Right forelimb (tissue), 1 donor: ENCODE data around the gene DLGAP1.

Source experiments
- DNase-seq: peaks from one replicate; pipeline ENCODE4 v3.0.0-alpha.2; 2018

Gene DLGAP1

DNA sequence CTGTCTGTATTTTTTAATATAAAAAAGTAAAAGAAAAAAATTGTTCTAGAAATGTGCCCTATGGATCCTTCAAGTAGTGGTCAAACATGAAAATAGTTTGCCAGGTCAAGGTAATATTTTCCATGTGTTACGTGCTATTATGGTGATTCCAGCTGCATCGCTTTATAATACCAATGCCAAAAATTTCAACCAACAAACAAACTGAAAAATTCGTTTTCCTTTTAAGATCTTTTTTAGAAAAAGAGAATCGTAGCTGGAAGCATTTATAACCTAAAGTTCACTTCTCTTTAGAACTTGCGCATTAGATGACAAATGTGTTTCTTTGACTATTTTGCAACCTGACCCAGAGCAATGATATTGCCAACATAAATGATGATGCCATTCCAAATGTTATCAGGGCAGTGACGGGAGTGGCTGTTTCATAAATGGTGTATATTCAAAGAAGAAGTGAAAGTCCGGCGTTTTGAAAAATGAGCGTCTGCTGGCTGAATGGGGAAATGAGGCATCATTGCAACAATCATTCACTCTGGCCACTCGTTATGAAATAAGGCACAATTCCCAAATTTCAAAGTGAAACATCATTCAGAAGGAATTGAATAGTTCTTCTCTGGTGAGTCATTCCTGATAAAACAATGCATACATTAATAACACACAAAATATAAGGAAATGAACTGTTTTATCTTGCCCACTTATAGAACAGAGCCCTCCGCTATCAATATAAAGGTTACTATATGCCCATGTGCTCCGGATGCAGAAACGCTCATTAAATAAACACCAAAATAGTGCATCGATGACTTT lies 707.7 kb downstream of the DLGAP1 start:
- DNase-seq = no peak

DNA sequence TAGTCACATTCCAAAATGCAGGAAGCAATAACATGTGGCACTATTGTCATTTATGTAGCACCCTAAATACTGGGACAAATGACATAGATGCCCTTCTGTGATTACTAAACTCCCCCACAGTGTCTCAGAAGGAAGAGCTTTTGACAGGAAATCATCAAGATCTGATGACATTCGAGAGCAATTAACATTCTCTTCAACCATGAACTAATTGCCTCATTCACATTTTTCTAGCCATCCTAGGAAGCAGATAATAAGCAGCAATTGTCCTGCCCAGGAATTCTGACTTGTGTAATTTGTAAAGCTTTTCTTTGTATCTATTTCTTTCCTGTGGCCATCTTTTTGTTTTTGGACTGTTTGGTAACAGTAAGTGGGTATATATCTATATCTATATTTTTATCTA lies 712.6 kb downstream of the DLGAP1 start:
- DNase-seq = no peak

DNA sequence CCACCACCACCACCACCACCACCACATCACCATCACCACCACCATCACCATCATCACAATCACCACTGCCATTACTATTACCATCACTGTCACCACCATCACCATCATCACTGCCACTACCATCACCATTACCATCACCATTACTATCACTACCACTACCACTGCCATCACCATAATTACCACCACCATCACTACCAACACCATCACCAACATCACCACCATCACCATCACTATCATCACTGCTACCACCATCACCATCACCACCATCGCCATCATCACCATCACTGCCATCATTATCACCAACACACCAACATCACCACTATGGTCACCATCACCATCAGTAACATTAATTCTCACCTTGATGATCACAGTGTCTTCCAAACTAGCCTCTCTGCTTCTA lies 713.8 kb downstream of the DLGAP1 start:
- no peak for DNase-seq

DNA sequence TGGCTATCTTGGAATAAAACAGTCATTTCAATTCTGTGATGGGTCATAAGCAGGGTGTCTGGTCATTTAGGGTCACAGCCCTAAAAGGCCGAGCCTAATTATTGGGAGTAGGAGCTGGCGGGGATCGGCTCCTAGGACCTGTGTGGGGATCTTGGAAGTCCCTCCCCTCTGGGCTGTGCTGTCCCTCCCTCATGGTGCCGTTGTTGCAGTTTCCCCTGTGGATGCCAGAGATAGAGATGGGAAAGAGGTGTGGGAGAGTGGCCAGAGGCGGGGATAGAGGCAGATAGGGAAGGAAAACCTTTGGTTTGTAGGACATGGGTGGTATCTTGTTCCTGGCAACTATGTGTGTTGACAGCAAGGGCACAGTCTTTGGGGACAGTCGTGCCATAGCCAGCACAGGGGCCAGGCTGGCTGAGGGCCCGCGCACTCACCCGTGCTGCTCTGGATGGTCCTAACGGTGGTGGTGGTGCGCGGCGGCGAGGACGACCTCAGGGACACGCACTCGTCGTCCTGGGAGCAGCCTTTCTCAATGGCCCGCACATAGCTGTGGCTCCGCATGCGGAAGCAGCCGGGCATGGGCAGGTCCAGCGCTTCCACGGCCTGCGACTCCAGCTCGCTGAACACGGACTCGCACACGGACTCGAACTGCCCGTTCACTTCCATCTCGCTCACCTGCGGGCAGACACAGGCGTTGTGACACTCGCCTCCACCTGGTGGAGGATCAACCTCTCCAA lies 726.2 kb downstream of the DLGAP1 start:
- no peak for DNase-seq

DNA sequence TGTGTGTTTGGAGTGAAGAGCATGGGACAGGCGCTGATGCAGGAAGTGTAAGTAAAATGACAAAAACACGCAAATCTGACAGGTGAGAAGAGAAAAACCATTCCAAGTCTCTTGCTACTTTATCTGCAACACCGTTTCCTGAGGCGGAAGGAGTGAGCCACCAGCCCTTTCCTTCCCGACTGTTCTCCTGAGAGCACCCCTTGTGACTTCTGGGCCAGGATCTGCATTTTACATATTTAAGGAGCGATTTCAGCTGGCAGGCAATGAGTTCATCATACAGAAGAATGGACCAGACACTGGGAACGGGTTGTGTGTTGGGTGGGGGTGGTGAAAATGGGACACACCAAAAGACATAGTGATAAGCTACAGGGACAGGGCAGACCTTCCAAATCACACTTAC lies 727.8 kb downstream of the DLGAP1 start:
- DNase-seq = no peak

DNA sequence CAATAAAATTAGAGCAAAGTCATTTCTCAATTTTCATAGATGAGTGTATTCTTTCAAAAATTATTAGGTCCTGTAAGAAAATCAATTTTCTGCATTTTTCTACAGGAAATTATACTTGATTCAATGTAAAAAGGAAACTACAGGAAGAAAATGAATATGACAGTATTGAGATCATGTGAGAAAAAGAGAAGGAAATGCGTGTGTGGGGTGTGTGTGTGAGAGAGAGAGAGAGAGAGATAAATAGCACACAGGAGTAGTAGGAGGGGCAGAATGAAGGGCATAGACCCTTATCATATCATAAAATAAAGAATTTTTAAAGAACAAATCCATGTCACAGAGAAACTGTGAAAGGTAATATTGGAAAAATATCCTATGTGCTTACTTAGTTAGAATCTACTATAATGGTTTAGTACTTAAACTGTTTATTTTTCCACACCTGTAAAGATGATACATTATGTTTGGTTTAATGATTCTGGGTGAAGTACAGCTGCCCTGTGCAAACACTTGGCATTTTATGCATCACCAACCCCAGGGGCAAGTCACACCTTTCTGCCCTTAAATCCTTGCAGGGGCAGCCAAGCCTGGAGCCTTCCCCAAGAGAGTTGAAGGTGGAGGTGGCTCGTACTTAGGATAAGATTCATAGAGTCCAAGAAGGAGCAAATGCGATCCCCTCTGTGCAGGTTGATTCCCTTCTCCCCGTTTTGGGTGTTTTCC lies 728.7 kb downstream of the DLGAP1 start:
- no peak for DNase-seq

DNA sequence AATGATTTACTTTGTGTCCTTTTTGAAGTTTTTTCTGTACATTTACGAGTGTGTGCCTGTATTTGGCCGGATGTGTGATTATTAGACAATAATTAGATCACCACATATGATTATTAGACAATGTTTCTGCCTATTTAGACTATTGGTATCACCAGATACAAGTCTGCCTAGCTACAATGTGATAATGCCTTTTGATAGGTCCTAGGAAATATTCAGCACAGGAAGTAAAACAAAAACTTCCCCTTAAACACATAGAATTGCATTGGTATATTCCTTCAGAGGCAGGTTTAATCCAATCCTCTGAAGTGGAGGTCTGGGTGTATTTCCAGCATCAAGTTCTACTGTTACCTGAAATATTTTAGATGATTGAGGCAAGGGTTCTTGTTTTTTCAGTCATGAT lies 730.0 kb downstream of the DLGAP1 start:
- DNase-seq = no peak

DNA sequence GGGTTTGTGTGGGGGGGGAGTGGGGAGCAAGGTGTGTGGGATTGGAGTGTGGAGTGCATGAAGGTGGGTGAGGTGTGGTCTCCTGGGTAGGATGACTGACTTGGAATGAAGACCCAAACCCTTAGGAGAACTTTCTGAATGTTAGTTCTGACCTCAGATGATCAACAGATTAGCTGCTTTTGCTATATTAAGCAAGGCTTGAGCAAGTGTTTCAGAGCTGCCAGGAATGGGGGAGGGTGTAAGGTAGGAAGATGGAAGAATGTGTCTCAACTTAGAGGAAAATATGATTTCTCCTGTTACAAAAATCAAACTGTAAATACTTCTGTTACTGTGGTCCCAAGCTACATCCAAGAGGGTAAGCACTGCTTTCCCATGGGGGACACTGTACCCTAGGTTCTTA lies 731.6 kb downstream of the DLGAP1 start:
- no peak for DNase-seq

DNA sequence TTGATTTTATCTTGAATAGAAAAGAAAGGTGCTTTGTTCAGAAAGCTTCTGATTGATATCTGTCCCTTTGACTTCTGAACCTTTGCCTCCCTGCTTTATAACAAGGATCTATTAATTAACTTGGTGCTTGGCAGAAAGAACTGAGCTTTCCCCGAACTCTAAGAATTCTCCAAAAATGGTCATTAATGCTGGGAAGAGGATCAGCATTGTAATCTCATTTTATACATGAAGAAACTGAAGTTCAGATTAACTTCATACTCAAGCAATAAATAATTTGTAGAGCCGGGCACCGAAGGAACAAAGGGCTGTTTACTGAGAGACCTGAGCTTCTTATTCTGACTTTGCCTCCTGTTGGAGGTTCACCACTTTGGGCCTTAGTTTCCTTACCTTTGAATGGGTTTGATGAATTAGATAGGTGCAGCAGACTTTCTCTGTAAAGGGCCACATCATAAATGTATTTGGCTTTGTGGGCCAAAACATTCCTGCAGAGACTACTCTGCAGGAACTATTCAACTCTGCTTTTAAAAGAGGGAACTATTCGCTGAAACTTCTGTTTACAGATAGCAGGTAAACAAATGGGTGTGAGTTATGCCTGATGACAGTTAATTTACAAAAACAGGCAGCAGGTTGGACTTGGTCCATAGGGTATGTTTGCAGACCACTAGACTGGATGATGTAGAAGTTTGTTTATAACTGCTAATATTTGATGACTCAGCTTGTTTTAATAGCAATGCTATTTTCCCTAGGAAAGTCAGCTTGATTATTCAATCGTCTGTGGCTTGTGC lies 732.3 kb downstream of the DLGAP1 start:
- no peak for DNase-seq

DNA sequence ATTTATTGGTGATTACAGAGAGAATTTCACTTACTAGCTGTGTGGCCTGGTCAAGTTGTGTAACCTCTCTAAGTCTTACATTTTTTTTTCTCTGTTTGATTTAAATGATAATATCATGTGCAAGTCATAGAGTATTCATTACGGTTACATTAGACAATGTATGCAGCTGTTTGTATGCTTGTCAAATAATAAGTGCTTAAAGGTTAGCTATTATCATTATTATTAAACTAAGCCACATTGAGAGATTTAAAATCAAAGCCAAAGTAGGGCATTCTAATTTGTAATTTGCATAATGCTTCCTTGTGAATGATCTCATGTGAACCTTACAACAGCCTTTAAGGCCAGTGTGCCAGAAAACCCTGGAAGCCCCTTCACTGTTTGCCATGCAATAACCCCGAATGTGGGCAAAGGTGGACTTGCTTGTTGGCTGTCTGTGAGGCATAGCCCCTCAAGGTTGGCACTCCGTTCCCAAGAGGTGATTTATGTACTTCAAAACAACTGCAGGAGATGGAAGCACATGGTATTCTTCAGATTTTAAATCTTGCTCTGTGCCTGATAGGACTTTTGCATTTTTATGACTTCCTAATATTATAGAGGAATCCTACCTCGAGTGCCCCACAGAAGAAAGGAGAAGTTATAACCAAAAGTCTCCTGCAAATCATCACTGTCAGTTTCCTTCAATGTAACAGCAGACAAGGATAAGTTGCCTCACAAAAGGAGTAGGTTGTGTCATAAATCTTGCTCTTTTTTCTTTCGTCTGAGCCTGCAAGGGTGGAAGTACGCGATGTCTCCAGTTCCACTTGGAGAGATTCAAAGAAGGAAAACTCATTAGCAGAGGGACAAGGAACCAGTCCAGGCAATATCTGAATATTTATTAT lies 733.1 kb downstream of the DLGAP1 start:
- no peak for DNase-seq

DNA sequence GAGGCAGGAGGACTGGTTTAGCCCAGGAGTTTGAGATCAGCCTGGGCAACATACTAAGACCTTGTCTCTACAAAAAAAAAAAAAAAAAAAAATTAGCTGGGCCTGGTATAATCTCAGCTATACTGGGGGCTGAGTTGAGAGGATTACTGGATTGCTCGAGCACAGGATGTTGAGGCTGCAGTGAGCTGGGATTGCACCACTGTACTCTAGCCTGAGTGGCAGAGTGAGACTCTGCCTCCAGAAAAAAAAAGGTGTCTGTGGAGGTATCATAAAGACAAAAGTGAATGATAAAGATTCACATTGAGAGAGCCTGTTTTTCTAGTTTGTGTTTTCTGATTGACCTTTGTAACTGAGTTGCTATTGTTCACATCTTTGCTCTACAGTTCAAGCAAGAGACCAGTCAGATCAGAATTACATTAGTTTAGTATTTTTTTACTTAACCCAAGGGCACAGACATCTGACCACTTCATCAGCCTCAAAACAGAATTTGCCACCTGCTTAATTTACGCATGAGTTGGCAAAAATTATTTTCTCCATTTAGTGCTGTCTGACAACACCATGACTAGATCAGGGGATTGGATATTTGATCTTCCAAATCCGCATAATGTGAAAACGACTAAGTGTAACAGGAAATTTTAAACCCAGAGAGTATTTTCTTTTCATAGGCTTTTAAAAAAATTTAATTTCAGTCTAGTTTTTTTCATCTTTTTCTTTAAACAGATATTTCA lies 734.1 kb downstream of the DLGAP1 start:
- no peak for DNase-seq

DNA sequence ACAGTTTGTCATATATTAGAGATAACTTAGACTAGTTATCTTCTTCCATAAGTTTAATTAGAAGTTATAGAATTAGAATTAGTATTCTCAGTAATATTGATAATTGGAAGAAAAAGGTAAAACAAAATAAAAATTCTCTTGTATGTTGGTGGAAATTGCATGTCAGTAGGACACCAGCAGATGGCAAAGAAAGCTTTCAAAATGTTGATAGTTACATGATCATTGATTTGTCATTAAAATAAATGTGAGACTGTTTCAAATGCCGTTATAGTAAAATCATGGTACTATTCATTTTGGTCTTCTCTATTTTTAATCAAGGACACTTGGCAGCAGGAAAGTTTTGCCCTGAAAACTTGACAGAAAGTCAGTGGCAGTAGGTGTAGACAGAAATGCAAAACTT lies 734.9 kb downstream of the DLGAP1 start:
- no peak for DNase-seq

DNA sequence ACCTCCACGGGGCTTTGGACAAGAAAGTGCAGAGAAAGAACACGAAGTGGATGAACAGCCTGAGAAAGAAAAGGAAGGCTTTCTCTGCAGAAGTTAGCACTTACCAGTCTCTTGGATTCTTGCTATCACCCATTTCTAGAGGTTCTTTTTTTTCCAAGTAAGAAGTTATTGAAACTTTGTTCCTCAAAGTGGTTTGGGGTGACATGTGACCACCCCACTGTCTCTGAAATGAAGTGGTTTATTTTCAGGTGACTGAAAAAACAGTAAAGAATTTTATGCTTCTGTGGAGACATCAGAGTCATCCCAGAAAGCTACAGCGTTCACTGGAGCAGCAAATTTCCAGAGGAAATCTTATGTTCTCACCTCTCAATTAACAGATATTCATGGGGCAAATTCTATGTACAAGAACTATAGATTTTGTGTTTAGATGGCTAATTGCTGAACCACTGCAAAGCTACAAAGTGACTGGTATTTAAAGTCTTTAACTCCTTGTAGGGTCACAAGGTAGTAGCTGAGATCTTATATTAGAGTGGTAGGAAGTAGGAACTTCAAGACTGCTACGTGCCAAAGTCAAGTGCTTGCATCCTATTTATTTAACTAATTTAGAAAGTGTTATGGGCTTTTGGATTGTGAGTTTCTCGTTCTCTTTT lies 737.6 kb downstream of the DLGAP1 start:
- DNase-seq = no peak

DNA sequence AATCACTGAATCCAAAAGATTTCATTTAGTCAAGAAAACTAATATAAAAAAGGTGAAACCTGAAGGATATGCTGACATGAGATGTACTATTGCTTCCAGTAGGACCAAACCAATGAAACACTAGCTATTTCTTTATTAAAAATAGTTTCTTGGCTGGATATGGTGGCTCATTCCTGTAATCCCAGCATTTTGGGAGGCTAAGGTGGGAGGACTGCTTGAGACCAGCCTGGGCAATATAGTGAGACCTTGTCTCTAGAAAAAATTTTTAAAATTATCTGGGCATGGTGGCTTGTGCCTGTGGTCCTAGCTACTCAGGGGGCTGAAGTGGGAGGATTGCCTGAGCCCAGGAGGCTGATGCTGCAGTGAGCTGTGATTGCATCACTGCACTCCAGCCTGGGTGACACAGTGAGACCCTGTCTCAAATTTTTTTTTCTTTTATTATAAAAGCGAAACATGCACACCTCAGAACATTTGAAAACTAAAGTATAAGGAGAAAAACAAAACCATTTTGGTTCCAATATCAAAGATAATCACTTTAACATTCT lies 738.9 kb downstream of the DLGAP1 start:
- DNase-seq = no peak

DNA sequence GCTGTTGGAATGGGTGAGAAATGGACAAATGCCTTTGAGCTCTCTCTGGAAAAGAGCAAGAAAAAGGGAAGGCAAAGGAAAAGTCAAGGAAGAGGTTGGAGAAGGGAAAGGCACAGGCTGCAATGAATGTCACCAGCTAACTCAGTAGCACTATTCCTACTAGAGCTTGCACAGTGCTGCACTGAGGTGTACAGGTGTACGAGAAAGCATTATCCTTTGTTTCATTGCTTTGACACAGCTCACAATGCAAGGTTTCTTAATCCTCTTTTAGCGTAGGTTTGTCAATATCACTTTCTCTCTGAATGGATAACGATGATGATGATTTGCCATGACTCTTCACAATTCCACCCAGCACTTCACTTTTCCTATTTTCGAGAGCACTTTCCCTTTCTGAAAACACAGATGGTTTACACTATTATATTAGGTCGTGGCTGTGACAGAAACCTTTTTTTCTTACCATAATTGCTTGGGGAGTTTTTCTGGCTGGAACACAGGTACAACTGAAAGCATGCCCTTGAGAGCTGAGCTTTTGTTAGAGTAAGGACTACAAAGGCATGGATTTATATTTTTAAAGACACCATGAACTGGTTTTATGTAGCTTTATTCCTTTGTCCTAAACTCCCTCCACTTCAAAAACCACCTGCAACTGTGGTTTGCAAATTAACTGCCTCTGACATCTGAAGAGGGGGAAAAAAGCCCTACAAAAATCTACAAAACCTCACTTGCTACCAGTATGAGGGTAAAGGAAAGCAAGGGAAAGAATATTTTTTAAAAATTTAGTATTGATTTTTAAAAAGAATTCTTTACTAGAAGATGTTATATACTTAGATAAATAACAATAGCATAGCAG lies 739.7 kb downstream of the DLGAP1 start:
- DNase-seq = no peak

DNA sequence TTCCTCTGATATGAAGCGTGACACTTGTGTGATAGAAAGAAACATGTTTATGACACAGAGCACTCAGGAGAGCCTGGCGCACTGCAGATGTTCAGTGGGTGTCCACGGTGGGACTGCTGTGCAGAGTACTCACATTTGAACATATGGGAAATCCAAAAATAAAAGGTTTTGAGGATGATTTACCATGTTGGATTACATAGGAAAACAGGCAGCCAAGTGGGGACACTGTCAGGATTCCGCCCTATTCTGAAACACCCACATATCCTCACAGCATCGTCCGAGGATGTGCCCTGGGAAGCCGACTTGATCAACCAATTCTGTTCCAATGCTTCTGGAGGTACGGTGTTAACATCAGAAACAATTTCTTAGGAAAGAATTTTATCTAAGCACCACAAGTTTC lies 741.4 kb downstream of the DLGAP1 start:
- DNase-seq = no peak

DNA sequence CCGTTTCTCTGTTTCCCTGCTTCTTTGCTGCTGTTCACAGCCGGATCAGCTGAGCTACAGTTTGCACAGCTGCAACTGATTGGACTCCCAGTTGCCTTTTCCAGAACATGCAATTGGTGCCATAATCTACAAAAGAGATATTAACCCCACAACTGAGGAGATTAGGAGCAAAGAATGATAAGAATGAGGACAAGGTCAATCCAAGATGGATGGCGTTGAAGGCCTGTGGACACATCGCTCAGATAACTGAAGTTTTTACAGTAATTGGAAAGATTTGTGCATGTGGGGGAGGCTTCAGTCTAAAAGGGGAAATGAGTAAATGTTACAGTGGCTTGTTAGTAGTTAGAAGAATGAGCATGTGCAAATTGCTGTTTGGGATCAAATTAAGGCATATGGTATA lies 741.9 kb downstream of the DLGAP1 start:
- DNase-seq = no peak

DNA sequence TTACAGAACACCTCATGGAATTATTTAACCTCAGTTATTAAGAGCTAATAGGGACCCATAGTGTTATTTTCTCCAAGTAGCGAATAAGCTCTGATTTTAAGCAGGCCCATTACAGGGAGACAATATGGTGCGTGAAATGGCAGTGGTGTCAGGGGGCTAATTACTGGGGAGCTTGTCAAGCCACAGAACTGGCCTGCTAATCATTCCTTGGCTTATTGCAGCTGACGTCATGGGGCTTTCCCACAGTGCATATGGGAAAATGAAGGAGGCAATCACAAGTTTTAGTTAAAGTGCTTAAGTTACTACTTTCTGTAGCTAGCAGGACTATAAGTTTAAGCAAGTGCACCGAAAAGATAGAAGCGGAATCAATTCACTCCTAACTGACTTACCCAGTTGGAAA lies 742.6 kb downstream of the DLGAP1 start:
- no peak for DNase-seq

DNA sequence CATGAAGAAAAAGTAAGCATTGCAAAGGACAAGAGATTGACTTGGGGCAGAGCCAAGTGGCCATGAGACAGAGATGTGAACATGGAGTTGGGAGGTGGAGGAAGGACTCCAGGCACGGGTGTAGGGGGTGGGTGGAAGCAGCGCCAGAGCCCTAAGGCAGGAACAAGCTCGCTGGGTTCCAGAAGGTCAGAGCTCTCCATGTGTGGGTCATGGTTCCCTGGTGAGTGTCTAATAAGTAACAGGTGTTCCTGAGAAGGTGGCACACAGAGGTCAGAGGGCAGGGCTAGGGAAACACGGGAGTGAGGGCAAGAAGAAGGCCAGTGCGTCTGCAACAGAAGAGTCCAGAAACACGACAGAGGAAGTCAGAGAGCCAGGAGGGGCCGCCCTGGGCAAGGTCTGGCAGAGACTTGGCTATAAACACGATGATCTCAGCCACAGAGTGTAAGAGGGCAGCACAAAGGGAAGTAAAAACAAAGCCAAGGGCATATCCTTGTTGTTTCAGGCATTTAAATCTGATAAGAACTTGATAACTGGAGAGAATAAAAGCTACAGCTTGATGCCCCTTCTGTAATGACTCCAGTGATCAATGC lies 744.3 kb downstream of the DLGAP1 start:
- DNase-seq = no peak
